ENCODE data around the gene CD59.

The CD59 gene

GRCh38 chr11:33747979-33748378, 11.8 kb upstream of the CD59 start:
- Histone ChIP-seq H3K9ac (ENCODE audit: low read depth in 1 of 2, low read length in 2 of 2) (no peak overlapping the region), H3K27me3 (ENCODE audit: control insufficient read depth in 2 of 2, insufficient read depth in 2 of 2, low read length in 2 of 2) (no peaks in the 10 kb centered on the region), H3K27ac (ENCODE audit: low read depth in 2 of 2, low read length in 2 of 2) (no peak overlapping the region), H3K36me3 (ENCODE audit: control insufficient read depth in 2 of 2, insufficient read depth in 2 of 2, low read length in 2 of 2) (peaks cover 20 to 39% of the 10 kb centered on the region in 2 donors), H3K4me3 (ENCODE audit: low read length in 2 of 2) (no peak overlapping the region), H3K4me1 (ENCODE audit: control insufficient read depth in 2 of 2, insufficient read depth in 2 of 2, low read length in 2 of 2) (no peaks in the 10 kb centered on the region), H3K9me3 (ENCODE audit: control insufficient read depth in 2 of 2, low read length in 2 of 2) (no peaks in the 10 kb centered on the region)

GRCh38 chr11:33743291-33743690, 7.1 kb upstream of the CD59 start:
- no peaks in the 10 kb centered on the region for H3K4me1 ChIP-seq (ENCODE audit: control insufficient read depth in 2 of 2, insufficient read depth in 2 of 2, low read length in 2 of 2)
- no peak overlapping the region for H3K9ac ChIP-seq (ENCODE audit: low read depth in 1 of 2, low read length in 2 of 2)
- no peak overlapping the region for H3K27ac ChIP-seq (ENCODE audit: low read depth in 2 of 2, low read length in 2 of 2)
- peaks cover 5 to 19% of the 10 kb centered on the region in 2 donors for H3K36me3 ChIP-seq (ENCODE audit: control insufficient read depth in 2 of 2, insufficient read depth in 2 of 2, low read length in 2 of 2)
- no peak overlapping the region for H3K4me3 ChIP-seq (ENCODE audit: low read length in 2 of 2)
- no peaks in the 10 kb centered on the region for H3K27me3 ChIP-seq (ENCODE audit: control insufficient read depth in 2 of 2, insufficient read depth in 2 of 2, low read length in 2 of 2)
- no peaks in the 10 kb centered on the region for H3K9me3 ChIP-seq (ENCODE audit: control insufficient read depth in 2 of 2, low read length in 2 of 2)

GRCh38 chr11:33742249-33742851, 6.1 kb upstream of the CD59 start:
- Histone ChIP-seq H3K4me1 (ENCODE audit: control insufficient read depth in 2 of 2, insufficient read depth in 2 of 2, low read length in 2 of 2) (peaks cover 0 to under 1% of the 10 kb centered on the region in 2 donors), H3K9me3 (ENCODE audit: control insufficient read depth in 2 of 2, low read length in 2 of 2) (no peaks in the 10 kb centered on the region), H3K27ac (ENCODE audit: low read depth in 2 of 2, low read length in 2 of 2) (no peak overlapping the region), H3K36me3 (ENCODE audit: control insufficient read depth in 2 of 2, insufficient read depth in 2 of 2, low read length in 2 of 2) (peaks cover 5 to 19% of the 10 kb centered on the region in 2 donors), H3K27me3 (ENCODE audit: control insufficient read depth in 2 of 2, insufficient read depth in 2 of 2, low read length in 2 of 2) (no peaks in the 10 kb centered on the region), H3K9ac (ENCODE audit: low read depth in 1 of 2, low read length in 2 of 2) (no peak overlapping the region), H3K4me3 (ENCODE audit: low read length in 2 of 2) (no peak overlapping the region)

GRCh38 chr11:33741806-33742205, 5.6 kb upstream of the CD59 start:
- no peak overlapping the region for H3K9ac ChIP-seq (ENCODE audit: low read depth in 1 of 2, low read length in 2 of 2)
- peaks cover 2 to 16% of the 10 kb centered on the region in 2 donors for H3K36me3 ChIP-seq (ENCODE audit: control insufficient read depth in 2 of 2, insufficient read depth in 2 of 2, low read length in 2 of 2)

GRCh38 chr11:33737362-33737821, 1.2 kb upstream of the CD59 start:
- H3K9ac ChIP-seq (ENCODE audit: low read depth in 1 of 2, low read length in 2 of 2): no peak overlapping the region
- H3K9me3 ChIP-seq (ENCODE audit: control insufficient read depth in 2 of 2, low read length in 2 of 2): no peaks in the 10 kb centered on the region
- no peaks in the 10 kb centered on the region for H3K27me3 ChIP-seq (ENCODE audit: control insufficient read depth in 2 of 2, insufficient read depth in 2 of 2, low read length in 2 of 2)
- H3K36me3 ChIP-seq (ENCODE audit: control insufficient read depth in 2 of 2, insufficient read depth in 2 of 2, low read length in 2 of 2): no peaks in the 10 kb centered on the region
- H3K27ac ChIP-seq (ENCODE audit: low read depth in 2 of 2, low read length in 2 of 2): peak overlapping the region; percentile 84 to 85
- no peak overlapping the region for H3K4me3 ChIP-seq (ENCODE audit: low read length in 2 of 2)
- H3K4me1 ChIP-seq (ENCODE audit: control insufficient read depth in 2 of 2, insufficient read depth in 2 of 2, low read length in 2 of 2): peaks cover 12 to 29% of the 10 kb centered on the region in 2 donors

More at GRCh38 chr11:33741806-33742205, 5.6 kb upstream of the CD59 start:
- Histone ChIP-seq H3K9me3 (ENCODE audit: control insufficient read depth in 2 of 2, low read length in 2 of 2) (no peaks in the 10 kb centered on the region), H3K27ac (ENCODE audit: low read depth in 2 of 2, low read length in 2 of 2) (no peak overlapping the region), H3K4me3 (ENCODE audit: low read length in 2 of 2) (no peak overlapping the region), H3K27me3 (ENCODE audit: control insufficient read depth in 2 of 2, insufficient read depth in 2 of 2, low read length in 2 of 2) (no peaks in the 10 kb centered on the region), H3K4me1 (ENCODE audit: control insufficient read depth in 2 of 2, insufficient read depth in 2 of 2, low read length in 2 of 2) (peaks cover 5 to 6% of the 10 kb centered on the region in 2 donors)

- H3K27me3 ChIP-seq (ENCODE audit: control insufficient read depth in 2 of 2, insufficient read depth in 2 of 2, low read length in 2 of 2): no peaks in the 10 kb centered on the region
- H3K9ac ChIP-seq (ENCODE audit: low read depth in 1 of 2, low read length in 2 of 2): peak overlapping the region; percentile 20 to 93
- H3K36me3 ChIP-seq (ENCODE audit: control insufficient read depth in 2 of 2, insufficient read depth in 2 of 2, low read length in 2 of 2): no peaks in the 10 kb centered on the region
- peak overlapping the region; percentile 84 to 85 for H3K27ac ChIP-seq (ENCODE audit: low read depth in 2 of 2, low read length in 2 of 2)
- H3K9me3 ChIP-seq (ENCODE audit: control insufficient read depth in 2 of 2, low read length in 2 of 2): no peaks in the 10 kb centered on the region
- peaks cover 17 to 39% of the 10 kb centered on the region in 2 donors for H3K4me1 ChIP-seq (ENCODE audit: control insufficient read depth in 2 of 2, insufficient read depth in 2 of 2, low read length in 2 of 2)
- peak overlapping the region; percentile 76 to 81 for H3K4me3 ChIP-seq (ENCODE audit: low read length in 2 of 2)
Observed at GRCh38 chr11:33735271-33736147, 714 bp downstream of the CD59 start.

GRCh38 chr11:33734441-33735270, 1.6 kb downstream of the CD59 start:
- Histone ChIP-seq H3K4me1 (ENCODE audit: control insufficient read depth in 2 of 2, insufficient read depth in 2 of 2, low read length in 2 of 2) (peaks cover 17 to 39% of the 10 kb centered on the region in 2 donors), H3K27ac (ENCODE audit: low read depth in 2 of 2, low read length in 2 of 2) (peak overlapping the region; percentile 84 to 85), H3K36me3 (ENCODE audit: control insufficient read depth in 2 of 2, insufficient read depth in 2 of 2, low read length in 2 of 2) (no peaks in the 10 kb centered on the region), H3K9ac (ENCODE audit: low read depth in 1 of 2, low read length in 2 of 2) (peak overlapping the region; percentile 28 to 93), H3K27me3 (ENCODE audit: control insufficient read depth in 2 of 2, insufficient read depth in 2 of 2, low read length in 2 of 2) (no peaks in the 10 kb centered on the region), H3K4me3 (ENCODE audit: low read length in 2 of 2) (peak overlapping the region; percentile 76 to 81), H3K9me3 (ENCODE audit: control insufficient read depth in 2 of 2, low read length in 2 of 2) (no peaks in the 10 kb centered on the region)

- Histone ChIP-seq H3K4me3 (ENCODE audit: low read length in 2 of 2) (peak overlapping the region; percentile 76 to 81), H3K9me3 (ENCODE audit: control insufficient read depth in 2 of 2, low read length in 2 of 2) (no peaks in the 10 kb centered on the region), H3K9ac (ENCODE audit: low read depth in 1 of 2, low read length in 2 of 2) (no peak overlapping the region), H3K27me3 (ENCODE audit: control insufficient read depth in 2 of 2, insufficient read depth in 2 of 2, low read length in 2 of 2) (no peaks in the 10 kb centered on the region), H3K4me1 (ENCODE audit: control insufficient read depth in 2 of 2, insufficient read depth in 2 of 2, low read length in 2 of 2) (peaks cover 17 to 39% of the 10 kb centered on the region in 2 donors), H3K36me3 (ENCODE audit: control insufficient read depth in 2 of 2, insufficient read depth in 2 of 2, low read length in 2 of 2) (no peaks in the 10 kb centered on the region), H3K27ac (ENCODE audit: low read depth in 2 of 2, low read length in 2 of 2) (peak overlapping the region; percentile 1 to 85)
Observed at GRCh38 chr11:33733980-33734379, 2.2 kb downstream of the CD59 start.

- H3K9ac ChIP-seq (ENCODE audit: low read depth in 1 of 2, low read length in 2 of 2): no peak overlapping the region
- peaks cover 12 to 35% of the 10 kb centered on the region in 2 donors for H3K4me1 ChIP-seq (ENCODE audit: control insufficient read depth in 2 of 2, insufficient read depth in 2 of 2, low read length in 2 of 2)
Observed at GRCh38 chr11:33731723-33732531, 4.3 kb downstream of the CD59 start.

More at GRCh38 chr11:33731723-33732531, 4.3 kb downstream of the CD59 start:
- Histone ChIP-seq H3K27me3 (ENCODE audit: control insufficient read depth in 2 of 2, insufficient read depth in 2 of 2, low read length in 2 of 2) (no peaks in the 10 kb centered on the region), H3K27ac (ENCODE audit: low read depth in 2 of 2, low read length in 2 of 2) (peak overlapping the region; percentile 24 to 45), H3K36me3 (ENCODE audit: control insufficient read depth in 2 of 2, insufficient read depth in 2 of 2, low read length in 2 of 2) (no peaks in the 10 kb centered on the region), H3K4me3 (ENCODE audit: low read length in 2 of 2) (no peak overlapping the region), H3K9me3 (ENCODE audit: control insufficient read depth in 2 of 2, low read length in 2 of 2) (no peaks in the 10 kb centered on the region)

Data from mucosa of rectum (tissue), 2 donors.